ENCODE results near the gene DBX1.

DNA sequence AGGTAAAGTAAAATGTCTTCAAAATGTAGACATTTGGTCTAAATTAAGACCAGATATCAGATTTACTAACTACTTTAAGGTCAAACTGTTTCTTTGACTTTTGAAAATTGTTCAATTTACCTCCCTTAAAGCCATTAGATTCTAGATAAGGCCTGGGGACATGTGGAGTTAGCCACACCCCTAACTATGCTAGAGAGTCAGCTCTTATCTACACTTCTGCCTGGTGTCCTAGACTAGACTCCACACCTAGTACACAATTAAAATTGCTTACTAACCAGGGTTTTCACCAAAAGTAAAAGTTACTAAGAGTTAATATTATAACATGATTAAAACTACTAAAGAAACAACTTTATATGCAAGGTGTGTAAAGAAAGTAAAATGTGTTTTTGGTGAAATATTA, 43.6 kb upstream of the DBX1 start:
- TF ChIP-seq, protein P1, sequence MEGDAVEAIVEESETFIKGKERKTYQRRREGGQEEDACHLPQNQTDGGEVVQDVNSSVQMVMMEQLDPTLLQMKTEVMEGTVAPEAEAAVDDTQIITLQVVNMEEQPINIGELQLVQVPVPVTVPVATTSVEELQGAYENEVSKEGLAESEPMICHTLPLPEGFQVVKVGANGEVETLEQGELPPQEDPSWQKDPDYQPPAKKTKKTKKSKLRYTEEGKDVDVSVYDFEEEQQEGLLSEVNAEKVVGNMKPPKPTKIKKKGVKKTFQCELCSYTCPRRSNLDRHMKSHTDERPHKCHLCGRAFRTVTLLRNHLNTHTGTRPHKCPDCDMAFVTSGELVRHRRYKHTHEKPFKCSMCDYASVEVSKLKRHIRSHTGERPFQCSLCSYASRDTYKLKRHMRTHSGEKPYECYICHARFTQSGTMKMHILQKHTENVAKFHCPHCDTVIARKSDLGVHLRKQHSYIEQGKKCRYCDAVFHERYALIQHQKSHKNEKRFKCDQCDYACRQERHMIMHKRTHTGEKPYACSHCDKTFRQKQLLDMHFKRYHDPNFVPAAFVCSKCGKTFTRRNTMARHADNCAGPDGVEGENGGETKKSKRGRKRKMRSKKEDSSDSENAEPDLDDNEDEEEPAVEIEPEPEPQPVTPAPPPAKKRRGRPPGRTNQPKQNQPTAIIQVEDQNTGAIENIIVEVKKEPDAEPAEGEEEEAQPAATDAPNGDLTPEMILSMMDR (conservative IDR thresholded peaks at IDR 0.05; ENCODE audit: low read length): no peak
- no peak for TF ChIP-seq EZH2phosphoT487 (IDR thresholded peaks at IDR 0.05; ENCODE audit: borderline replicate concordance, low read depth, low read length)
